ENCODE results near the gene KDELR1. TPM values are rescaled to one million over a fixed set of nuclear protein-coding genes. Genes with fewer than 3 reads are reported as not detected.

The KDELR1 gene
- 10 to 100 TPM; 78.5 to 80.5 TPM for total RNA-seq

DNA sequence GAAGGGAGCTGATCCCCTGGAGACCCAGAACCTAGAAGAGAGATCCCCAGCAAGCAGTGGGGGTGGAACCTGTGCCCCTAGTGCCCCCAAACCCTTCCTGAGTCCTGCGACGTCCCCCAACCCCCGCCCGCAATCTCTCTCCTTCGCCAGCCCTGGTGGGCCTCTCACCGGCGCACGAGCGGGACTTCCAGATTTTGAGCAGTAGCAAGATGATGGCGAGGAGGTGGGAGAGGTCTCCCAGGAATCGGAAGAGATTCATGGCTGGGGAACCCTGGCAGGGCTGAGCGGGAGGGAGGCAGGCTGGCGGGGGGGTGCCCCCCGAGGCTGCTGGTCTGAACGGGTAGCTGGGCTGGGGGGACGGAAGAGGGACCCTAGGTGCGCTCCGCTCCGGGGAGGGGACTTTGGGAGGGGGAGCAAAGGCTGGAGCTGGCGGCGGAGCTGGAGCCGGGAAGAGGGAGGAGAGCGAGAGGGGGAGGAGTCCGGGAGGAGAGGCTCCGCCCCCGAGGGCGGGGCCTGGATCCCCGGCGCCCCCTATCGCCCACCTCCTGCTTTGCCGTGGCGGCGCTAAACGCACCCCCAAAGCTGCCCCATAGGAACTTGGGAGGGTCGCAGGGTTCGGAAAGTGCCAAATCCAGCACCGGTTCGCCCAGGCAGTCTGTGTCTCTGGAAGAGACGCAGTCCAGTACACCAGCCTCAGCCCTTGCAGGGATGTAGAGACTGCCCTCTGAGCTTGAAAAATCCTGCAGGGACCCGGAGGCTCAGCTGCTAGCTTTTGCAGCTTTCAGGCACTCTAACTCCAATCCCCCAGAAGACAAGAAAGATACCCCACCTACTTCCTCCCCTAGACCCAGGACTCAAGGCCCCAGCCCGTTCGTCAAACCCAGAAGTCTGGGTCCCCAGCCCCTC lies at the start of gene KDELR1:
Gene KDELR1, minus strand, starts transcription at position 452 of the 906 bp plus-strand sequence. Its CDS starts 193 bp downstream, at position 259.
- POLR2A ChIA-PET: interaction anchor here (0.7 to 1.1 kb wide), 2 partner anchors 27 to 52 kb away, joined by 3 to 5 read pairs; partner anchors contain the start of genes SYNGR4 and TMEM143
- CTCF ChIA-PET: interaction anchor here (0.5 to 2.1 kb wide), 23 partner anchors 9 to 123 kb away, joined by 3 to 11 read pairs (median 5); partner anchors contain the start of genes GRWD1, SYNGR4 and TMEM143

DNA sequence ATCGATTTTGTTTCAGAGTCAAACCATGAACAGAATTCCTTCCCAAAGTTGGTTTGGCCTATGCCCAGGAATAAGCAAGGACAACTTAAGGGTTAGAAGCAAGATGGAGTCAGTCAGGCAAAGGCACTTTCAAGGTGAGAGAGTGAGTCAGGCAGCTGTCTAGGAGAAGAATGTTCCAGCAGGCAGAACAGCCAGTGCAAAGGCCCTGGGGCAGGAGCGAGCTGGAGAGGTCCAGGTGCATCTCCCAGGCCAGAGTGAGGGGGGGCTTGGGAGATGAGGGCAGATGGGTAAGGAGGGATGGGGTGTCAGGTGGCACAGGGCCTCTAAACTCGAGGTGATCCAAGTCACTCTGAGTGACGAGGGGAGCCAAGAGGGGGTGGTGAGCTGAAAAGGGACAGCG lies 45.2 kb upstream of the KDELR1 start:
- POLR2A ChIA-PET: no interaction called here
- CTCF ChIA-PET: interaction anchor here (1.4 kb wide), 1 partner anchor 53 kb away, joined by 4 read pairs; no protein-coding TSS in a partner anchor

DNA sequence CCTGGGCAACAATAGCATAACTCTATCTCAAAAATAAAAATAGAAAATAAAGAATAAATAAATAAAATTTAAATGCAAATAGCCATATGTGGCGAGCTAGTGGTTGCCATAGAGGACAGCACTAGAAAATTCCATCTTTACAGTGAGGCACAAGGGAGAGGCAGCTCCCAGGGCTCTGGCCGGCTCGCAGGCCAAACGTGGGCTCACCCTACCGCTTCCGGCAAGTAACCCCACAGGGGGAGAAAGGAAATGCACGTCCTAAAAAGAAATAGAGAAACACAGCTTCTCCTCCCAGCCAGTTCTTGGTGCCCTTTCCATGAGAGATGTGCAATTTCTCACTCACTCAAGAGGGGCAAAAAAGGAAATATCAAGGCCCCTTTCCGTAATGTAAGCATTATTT lies 42.0 kb upstream of the KDELR1 start:
- CTCF ChIA-PET: interaction anchor here (1.2 kb wide), 1 partner anchor 10 kb away, joined by 7 read pairs; no protein-coding TSS in a partner anchor
- POLR2A ChIA-PET: no interaction called here

DNA sequence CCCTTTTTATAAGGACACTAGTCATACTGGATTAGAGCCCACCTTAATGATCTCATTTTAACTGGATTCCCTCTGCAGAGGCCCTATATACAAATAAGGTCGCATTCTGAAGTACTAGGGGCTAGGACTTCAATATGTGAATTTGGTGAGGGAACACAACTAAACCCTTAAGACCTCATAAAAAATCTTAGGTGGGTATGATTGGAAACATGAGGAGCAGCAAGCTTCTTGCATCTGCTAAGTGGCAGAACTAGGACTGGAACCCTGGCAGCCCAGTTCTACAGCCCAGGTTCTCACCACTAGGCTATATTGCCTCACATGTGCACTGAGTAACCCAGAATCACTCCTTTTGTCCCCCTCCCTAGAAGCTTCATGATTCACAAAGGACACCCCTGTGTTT lies 37.3 kb upstream of the KDELR1 start:
- ChIA-PET CTCF (interaction anchor here (0.5 kb wide), 1 partner anchor 77 kb away, joined by 3 read pairs; no protein-coding TSS in a partner anchor), POLR2A (no interaction called here)

DNA sequence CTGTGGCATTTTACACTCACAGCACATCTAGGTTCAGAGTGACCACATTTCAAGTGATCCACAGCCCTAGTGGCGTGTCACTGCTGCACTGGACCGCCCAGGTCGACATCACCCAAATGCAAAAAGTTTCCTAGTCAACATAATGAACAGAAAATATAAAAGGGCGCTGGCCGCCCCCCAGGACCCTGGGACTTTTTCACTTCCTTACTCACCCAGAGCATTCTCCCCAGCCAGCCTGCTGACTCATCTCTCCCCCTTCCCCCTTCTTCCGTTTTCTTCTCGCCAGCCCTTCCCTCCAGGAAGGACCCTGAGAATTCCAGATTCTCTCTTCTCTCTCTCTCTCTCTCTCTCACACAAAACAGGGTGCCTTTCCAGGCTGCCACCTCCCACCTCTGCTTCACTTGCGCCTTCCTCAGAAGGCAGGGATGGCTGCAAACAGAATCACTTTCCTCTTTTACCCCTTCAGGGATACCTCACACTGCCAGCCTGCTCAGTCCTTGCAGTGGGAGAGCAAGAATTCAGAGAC lies 33.4 kb upstream of the KDELR1 start:
- POLR2A ChIA-PET: no interaction called here
- CTCF ChIA-PET: no interaction called here

DNA sequence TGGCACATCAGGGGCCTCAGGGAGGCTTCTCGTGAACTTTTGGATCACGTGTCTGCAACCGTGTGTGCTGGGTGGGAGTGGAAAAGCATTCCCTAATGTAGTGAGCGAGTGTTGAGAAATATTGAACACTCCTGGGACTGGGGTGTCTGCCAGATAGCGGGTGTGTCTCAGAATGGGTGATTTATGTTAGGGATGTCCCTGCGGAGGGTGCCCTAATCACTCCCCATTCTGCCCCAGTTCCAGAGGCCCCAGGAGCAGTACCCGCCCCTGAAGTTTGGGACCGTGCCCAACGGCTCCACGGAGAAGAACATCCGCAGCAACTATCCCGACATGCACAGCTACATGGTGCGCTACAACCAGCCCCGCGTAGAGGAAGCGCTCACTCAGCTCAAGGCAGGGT lies 30.2 kb upstream of the KDELR1 start:
- CTCF ChIA-PET: no interaction called here
- POLR2A ChIA-PET: no interaction called here

DNA sequence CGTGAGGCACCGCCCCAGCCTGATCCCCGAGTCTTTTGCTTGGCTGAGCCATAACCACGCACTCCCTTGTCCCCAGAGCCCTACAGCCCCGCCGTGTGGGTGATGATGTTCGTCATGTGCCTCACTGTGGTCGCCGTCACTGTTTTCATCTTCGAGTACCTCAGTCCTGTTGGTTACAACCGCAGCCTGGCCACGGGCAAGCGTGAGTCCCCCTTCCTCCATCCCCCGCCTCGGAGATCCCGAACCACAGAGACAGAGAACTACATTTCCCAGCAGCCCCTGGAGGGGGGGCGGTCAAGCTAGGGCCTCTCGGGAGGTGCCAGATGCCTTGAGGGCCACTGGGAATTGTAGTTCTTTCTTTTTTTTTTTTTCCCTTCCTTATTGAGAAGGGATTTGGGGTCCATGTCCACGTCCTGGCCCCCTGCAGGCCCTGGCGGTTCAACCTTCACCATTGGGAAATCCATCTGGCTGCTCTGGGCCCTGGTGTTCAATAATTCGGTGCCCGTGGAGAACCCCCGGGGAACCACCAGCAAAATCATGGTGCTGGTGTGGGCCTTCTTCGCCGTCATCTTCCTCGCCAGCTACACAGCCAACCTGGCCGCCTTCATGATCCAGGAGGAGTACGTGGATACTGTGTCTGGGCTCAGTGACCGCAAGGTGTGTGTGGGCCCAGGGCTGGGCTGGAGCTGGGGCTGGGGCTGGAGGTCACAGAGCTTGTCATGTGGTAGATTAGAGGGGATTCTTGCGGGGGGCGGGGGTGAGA lies 28.0 kb upstream of the KDELR1 start:
- ChIA-PET POLR2A (interaction anchor here (0.5 to 1.4 kb wide), 2 partner anchors 57 to 120 kb away, joined by 5 to 7 read pairs; no protein-coding TSS in a partner anchor), CTCF (interaction anchor here (0.9 to 1.1 kb wide), 2 partner anchors 18 to 24 kb away, joined by 3 to 5 read pairs; no protein-coding TSS in a partner anchor)

DNA sequence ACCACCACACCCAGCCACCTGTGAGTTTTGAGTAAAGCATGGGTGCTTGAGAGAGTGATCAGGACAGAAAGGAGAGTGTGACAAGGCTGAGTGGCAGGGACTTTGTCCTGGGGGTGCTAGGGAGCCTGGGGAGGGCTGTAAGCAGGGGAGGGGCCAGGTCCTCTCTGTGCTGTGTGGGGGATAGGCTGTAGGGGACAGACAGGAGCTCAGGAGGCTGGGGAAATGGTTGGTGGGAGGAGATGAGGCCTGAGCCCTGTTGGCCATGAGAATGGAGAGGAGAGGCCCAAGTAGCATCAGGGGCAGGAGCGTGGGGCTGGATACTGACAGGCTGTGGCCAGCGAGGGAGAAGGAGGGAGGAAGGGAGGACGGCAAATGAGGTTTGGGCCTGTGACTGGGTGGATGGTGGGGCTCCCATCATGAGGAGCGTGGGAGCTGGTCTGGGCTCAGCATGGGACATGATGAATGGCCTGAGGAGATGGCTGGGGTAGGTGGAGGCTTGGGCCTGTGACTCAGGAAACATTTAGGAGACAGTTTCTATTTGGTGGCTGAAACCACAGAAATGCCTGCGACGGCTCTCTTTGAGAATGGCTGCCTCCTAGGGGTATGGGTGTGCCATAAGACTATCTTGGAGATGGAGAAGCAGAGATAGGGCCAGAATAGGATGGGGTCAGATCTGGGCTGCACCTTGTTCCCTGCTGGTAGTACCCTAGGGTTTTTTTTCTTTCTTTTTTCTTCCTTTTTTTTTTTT lies 27.1 kb upstream of the KDELR1 start:
- ChIA-PET CTCF (interaction anchor here (0.7 to 1.1 kb wide), 3 partner anchors 17 to 23 kb away, joined by 3 to 5 read pairs (median 4); no protein-coding TSS in a partner anchor), POLR2A (interaction anchor here (0.5 to 1.4 kb wide), 3 partner anchors 38 to 56 kb away, joined by 4 to 6 read pairs (median 5); no protein-coding TSS in a partner anchor)

DNA sequence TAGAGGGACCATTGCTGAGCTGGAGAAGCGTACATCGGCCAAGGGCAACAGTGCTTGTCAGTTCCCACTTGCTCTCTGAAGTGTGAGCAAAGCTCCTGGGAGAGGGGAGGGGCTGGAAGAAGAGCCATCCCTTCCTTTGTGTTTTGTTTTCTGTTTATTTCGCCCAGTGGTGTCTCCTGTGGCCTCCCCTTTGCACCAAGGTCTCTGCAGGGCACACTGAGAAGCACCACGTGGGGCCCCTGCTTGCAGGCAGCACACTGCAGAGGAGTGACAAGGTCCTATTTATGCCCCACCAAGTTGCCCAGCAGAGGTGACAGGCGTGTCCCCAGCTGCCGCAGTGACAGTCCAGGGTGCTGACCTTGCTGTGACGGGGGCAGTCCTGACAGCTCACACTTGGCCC lies 26.1 kb upstream of the KDELR1 start:
- ChIA-PET CTCF (interaction anchor here (0.6 kb wide), 1 partner anchor 65 kb away, joined by 3 read pairs; no protein-coding TSS in a partner anchor), POLR2A (no interaction called here)

DNA sequence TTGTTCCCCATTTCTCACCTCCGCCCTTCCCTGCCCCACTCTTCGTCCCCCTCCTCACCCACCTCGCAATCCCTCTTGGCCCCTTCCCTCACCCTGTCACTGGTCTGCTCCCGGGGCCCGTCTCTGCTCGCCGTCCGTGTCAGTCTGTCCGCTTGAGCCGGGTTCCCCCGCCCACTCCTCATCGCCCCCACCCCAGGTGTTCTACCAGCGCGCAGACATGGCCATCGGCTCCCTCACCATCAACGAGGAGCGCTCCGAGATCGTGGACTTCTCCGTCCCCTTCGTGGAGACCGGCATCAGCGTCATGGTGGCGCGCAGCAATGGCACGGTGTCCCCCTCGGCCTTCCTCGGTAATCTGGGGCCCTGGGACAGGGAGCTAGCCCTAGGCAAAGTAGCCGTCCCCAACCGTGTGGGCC lies 24.5 kb upstream of the KDELR1 start:
- POLR2A ChIA-PET: no interaction called here
- CTCF ChIA-PET: interaction anchor here (0.6 kb wide), 1 partner anchor 25 kb away, joined by 3 read pairs; the partner anchor contains the start of gene KDELR1

DNA sequence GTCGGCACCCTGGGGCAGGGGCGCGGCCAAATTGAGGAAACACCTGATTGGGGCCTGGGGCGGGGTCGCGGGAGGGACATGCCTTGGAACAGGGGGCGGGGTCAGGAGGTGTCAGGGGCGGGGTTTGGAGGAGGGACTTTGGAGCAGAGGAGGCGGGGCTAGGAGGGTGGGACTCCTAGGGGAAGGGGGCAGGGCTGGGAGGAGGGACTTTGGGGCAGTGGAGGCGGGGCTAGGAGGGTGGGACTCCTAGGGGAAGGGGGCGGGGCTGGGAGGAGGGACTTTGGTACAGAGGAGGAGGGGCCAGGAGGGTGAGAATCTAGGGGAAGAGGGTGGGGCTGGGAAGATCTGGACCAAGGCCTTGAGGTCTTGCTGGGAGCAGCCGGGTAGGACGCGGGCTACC lies 24.0 kb upstream of the KDELR1 start:
- ChIA-PET CTCF (interaction anchor here (0.9 kb wide), 1 partner anchor 29 kb away, joined by 3 read pairs; no protein-coding TSS in a partner anchor), POLR2A (no interaction called here)

DNA sequence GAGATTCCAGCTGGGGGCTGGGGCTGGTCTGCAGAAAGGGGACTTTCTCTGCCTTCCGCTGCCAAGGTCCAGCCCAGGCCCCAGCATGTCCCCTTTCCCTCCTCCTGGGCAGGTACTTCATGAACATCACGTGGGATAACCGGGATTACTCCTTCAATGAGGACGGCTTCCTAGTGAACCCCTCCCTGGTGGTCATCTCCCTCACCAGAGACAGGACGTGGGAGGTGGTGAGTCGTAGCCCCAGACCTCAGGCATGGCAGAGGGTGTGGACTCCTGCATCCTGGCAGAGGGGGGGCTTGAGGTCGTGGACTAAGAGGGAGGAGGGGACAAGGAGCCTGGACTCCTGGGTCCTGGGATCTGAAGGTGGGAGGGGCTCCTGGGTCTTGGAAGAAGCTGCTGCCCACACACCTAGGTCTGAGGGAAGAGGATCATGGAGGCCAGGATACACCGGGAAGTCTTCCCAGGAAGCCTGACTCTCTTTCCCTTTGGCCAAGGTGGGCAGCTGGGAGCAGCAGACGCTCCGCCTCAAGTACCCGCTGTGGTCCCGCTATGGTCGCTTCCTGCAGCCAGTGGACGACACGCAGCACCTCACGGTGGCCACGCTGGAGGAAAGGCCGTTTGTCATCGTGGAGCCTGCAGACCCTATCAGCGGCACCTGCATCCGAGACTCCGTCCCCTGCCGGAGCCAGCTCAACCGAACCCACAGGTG lies 22.7 kb upstream of the KDELR1 start:
- POLR2A ChIA-PET: interaction anchor here (0.6 kb wide), 1 partner anchor 122 kb away, joined by 4 read pairs; no protein-coding TSS in a partner anchor
- CTCF ChIA-PET: interaction anchor here (0.9 kb wide), 1 partner anchor 30 kb away, joined by 3 read pairs; no protein-coding TSS in a partner anchor

DNA sequence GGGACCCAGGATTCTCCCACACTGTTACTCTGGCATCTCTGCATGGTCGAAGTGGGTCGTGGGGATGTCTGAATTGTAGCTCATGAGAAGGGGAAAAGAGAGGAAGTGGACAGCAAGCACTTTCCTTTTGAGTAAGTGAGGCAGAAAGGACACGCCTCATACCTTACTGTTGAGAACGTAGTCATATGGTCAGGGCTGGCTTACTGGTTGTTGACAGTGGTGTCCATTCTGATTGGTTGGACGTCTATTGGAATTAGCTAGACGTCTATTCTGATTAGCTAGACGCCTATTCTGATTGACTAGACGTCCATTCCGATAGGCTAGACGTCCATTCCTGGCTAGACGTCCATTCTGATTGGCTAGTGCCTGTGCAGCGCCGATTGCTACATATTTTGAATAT lies 14.5 kb upstream of the KDELR1 start:
- POLR2A ChIA-PET: no interaction called here

DNA sequence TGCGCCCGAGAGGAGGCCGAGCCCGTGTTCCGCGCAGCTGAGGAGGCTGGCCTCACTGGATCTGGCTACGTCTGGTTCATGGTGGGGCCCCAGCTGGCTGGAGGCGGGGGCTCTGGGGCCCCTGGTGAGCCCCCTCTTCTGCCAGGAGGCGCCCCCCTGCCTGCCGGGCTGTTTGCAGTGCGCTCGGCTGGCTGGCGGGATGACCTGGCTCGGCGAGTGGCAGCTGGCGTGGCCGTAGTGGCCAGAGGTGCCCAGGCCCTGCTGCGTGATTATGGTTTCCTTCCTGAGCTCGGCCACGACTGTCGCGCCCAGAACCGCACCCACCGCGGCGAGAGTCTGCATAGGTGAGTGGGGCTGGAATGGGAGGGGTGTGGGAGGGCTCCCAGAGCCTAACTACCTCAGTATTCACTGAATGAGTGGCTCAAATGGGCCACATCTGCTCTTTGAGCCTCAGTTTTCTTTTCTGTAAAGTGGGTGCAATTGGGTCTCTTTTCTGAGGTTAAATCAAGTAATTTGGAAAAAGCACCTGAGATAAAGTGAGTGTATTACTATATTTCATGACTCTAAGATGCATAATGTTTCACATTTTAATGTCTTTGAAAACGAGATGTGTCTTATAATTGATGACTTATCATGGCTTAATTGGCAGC lies 13.8 kb upstream of the KDELR1 start:
- ChIA-PET CTCF (no interaction called here), POLR2A (no interaction called here)

More for the DNA sequence above, 14.5 kb upstream of the KDELR1 start:
- CTCF ChIA-PET: interaction anchor here (1.0 kb wide), 1 partner anchor 48 kb away, joined by 3 read pairs; no protein-coding TSS in a partner anchor

DNA sequence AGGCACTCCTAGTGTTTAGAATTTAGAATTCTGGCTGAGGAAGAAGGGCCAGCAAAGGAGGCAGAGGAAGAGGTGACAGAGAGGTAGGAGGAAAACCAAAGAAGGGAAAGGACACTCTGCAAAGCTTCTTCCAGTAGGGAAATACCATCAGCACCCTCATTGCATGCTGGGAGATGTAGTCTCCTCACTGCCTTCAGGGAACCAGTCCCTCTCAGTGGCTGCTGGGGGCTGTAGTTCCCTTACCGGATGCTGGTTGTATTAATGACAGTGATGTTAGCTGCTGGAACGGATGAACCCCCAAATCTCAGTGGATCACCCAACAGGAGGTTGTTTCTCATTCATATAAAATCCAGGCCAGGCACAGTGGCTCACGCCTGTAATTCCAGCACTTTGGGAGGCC lies 12.3 kb upstream of the KDELR1 start:
- POLR2A ChIA-PET: no interaction called here
- CTCF ChIA-PET: interaction anchor here (2.2 kb wide), 1 partner anchor 13 kb away, joined by 11 read pairs; the partner anchor contains the start of gene KDELR1

DNA sequence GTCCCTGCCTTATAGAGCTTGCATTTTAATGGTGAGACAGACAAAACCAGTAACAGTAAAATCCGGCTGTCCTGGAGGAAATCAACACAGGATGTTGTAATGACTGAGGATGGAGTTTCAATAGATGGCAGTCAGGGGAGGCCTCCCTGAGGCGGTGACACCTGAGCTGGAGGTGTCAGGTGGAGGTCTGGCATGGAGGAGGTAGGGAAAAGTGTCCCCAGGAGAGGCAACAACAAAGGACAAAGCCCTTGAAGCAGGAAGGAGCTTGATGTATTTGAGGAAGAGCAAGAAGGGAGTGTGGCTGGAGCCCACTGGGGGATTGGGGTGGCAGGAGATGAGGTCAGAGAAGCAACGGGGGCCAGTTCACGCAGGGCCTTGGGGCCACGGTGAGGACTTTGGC lies 9.9 kb upstream of the KDELR1 start:
- ChIA-PET POLR2A (interaction anchor here (0.7 kb wide), 1 partner anchor 228 kb away, joined by 4 read pairs; no protein-coding TSS in a partner anchor), CTCF (interaction anchor here (0.7 to 2.3 kb wide), 3 partner anchors 10 to 1628 kb away, joined by 3 to 8 read pairs (median 3); partner anchors contain the start of gene KDELR1)

All from activated CD8-positive, alpha-beta memory T cell treated with anti-CD3 and anti-CD28 coated beads for 36 hours (primary cell).